Nephron progenitor cell (in vitro differentiated cells): ENCODE data around the gene FUCA2.
"Not testable (repeated sequence)": the region's sequence is repeated elsewhere in the genome, so short reads cannot be mapped to it uniquely, and the experiment has no call there.

Experiments used
- DNase-seq: peaks from one replicate; pipeline ENCODE4 v3.0.0; 2021
- H3K27ac Mint-ChIP-seq: 2 replicates; pipeline ENCODE4 v1.8.0; 2021; ENCODE audit warnings: mild to moderate bottlenecking, moderate library complexity, mixed read lengths
- H3K27me3 Mint-ChIP-seq: 2 replicates; pipeline ENCODE4 v1.8.0; 2021; ENCODE audit warnings: mild to moderate bottlenecking, low read depth, mixed read lengths; ENCODE audit not compliant: poor library complexity
- H3K36me3 Mint-ChIP-seq: 2 replicates; pipeline ENCODE4 v1.8.0; 2021; ENCODE audit warnings: low read depth, mixed read lengths
- H3K4me1 Mint-ChIP-seq: 2 replicates; pipeline ENCODE4 v1.8.0; 2021; ENCODE audit warnings: mixed read lengths
- H3K4me3 Mint-ChIP-seq: 2 replicates; pipeline ENCODE4 v1.8.0; 2021; ENCODE audit warnings: mild to moderate bottlenecking, moderate library complexity, mixed read lengths
- H3K9me3 Mint-ChIP-seq: 2 replicates; pipeline ENCODE4 v1.8.0; 2021; ENCODE audit warnings: mild to moderate bottlenecking, moderate library complexity, mixed read lengths
- CTCF ChIP-seq: fragments of 200-600 bp; sonication (generic); IDR thresholded peaks from 2 replicates; pipeline ENCODE4 v1.5.0; 2021; ENCODE audit warnings: antibody characterized with exemption

Gene FUCA2

GRCh38 chr6:143471822-143472221, 39.7 kb downstream of the FUCA2 start:
- Mint-ChIP-seq H3K9me3 (no peaks in the 10 kb centered on the region), H3K4me1 (no peaks in the 10 kb centered on the region), H3K36me3 (peaks cover 37% of the 10 kb centered on the region), H3K4me3 (no peak overlapping the region), H3K27me3 (no peaks in the 10 kb centered on the region), H3K27ac (no peak overlapping the region)
- TF ChIP-seq CTCF, result no peak
- DNase-seq, result no peak

GRCh38 chr6:143468823-143469222, 42.7 kb downstream of the FUCA2 start:
- not testable (repeated sequence) for DNase-seq, H3K4me3 Mint-ChIP-seq, H3K27ac Mint-ChIP-seq, H3K9me3 Mint-ChIP-seq, H3K27me3 Mint-ChIP-seq, H3K4me1 Mint-ChIP-seq
- peaks cover 19% of the 10 kb centered on the region for H3K36me3 Mint-ChIP-seq

- Mint-ChIP-seq H3K4me3 (no peak overlapping the region), H3K4me1 (no peaks in the 10 kb centered on the region), H3K36me3 (peaks cover 13% of the 10 kb centered on the region), H3K9me3 (no peaks in the 10 kb centered on the region), H3K27me3 (no peaks in the 10 kb centered on the region), H3K27ac (no peak overlapping the region)
- TF ChIP-seq CTCF, result no peak
- DNase-seq, result no peak
Measured at GRCh38 chr6:143468026-143468425, 43.5 kb downstream of the FUCA2 start.

- H3K4me1 Mint-ChIP-seq, result no peaks in the 10 kb centered on the region
- no peak for TF ChIP-seq CTCF
- H3K27ac Mint-ChIP-seq, result no peak overlapping the region
- no peak for DNase-seq
- H3K36me3 Mint-ChIP-seq, result peaks cover 19% of the 10 kb centered on the region
- no peaks in the 10 kb centered on the region for H3K27me3 Mint-ChIP-seq
- no peak overlapping the region for H3K4me3 Mint-ChIP-seq
- no peaks in the 10 kb centered on the region for H3K9me3 Mint-ChIP-seq
Measured at GRCh38 chr6:143465546-143465945, 46.0 kb downstream of the FUCA2 start.

- DNase-seq, result no peak
- Mint-ChIP-seq H3K36me3 (peaks cover 31% of the 10 kb centered on the region), H3K27me3 (no peaks in the 10 kb centered on the region), H3K4me3 (no peak overlapping the region), H3K27ac (no peak overlapping the region), H3K4me1 (peaks cover 8% of the 10 kb centered on the region), H3K9me3 (no peaks in the 10 kb centered on the region)
- TF ChIP-seq CTCF, result no peak
Measured at GRCh38 chr6:143457563-143458359, 53.8 kb downstream of the FUCA2 start.

GRCh38 chr6:143451531-143451930, 60.0 kb downstream of the FUCA2 start:
- H3K27me3 Mint-ChIP-seq, result peaks cover 2% of the 10 kb centered on the region

More at GRCh38 chr6:143451531-143451930, 60.0 kb downstream of the FUCA2 start:
- Mint-ChIP-seq H3K4me3 (peak overlapping the region; percentile 94), H3K27ac (peak overlapping the region; percentile 99), H3K9me3 (no peaks in the 10 kb centered on the region), H3K4me1 (peaks cover 34% of the 10 kb centered on the region), H3K36me3 (peaks cover 10% of the 10 kb centered on the region)
- no peak for DNase-seq
- TF ChIP-seq CTCF, result no peak
